ENCODE measurements around the gene CDHR3. TPM values are rescaled to one million over a fixed set of nuclear protein-coding genes. Genes with fewer than 3 reads are reported as not detected.

CDHR3 gene
- total RNA-seq, 1 donor from 2014 or later = 1.0 TPM

GRCh38 chr7:106068538-106068961 is 105.5 kb downstream of the CDHR3 start:
- Mint-ChIP-seq H3K27ac (no peak overlapping the region), H3K4me3 (no peak overlapping the region), H3K4me1 (peaks cover 29% of the 10 kb centered on the region), H3K27me3 (no peaks in the 10 kb centered on the region), H3K36me3 (ENCODE audit: low read depth) (no peaks in the 10 kb centered on the region), H3K9me3 (no peaks in the 10 kb centered on the region)
- DNase-seq = no peak
- intact Hi-C loops (cut with micrococcal nuclease) = no loop called here

- Mint-ChIP-seq H3K36me3 (ENCODE audit: low read depth) (no peaks in the 10 kb centered on the region), H3K27me3 (no peaks in the 10 kb centered on the region), H3K4me1 (peaks cover 33% of the 10 kb centered on the region), H3K27ac (no peak overlapping the region), H3K9me3 (no peaks in the 10 kb centered on the region), H3K4me3 (no peak overlapping the region)
- intact Hi-C loops (cut with micrococcal nuclease) = no loop called here
- DNase-seq = no peak
Measured at GRCh38 chr7:106068986-106069385, 105.9 kb downstream of the CDHR3 start.

GRCh38 chr7:106069471-106070200 is 106.6 kb downstream of the CDHR3 start:
- peaks cover 36% of the 10 kb centered on the region for H3K4me1 Mint-ChIP-seq
- intact Hi-C loops (cut with micrococcal nuclease) = loop anchor here (5.0 kb wide), 2 partner anchors 83 to 262 kb away; no protein-coding TSS in a partner anchor
- DNase-seq = peak; percentile 50

GRCh38 chr7:106070201-106070551 is 107.1 kb downstream of the CDHR3 start:
- Mint-ChIP-seq H3K36me3 (ENCODE audit: low read depth) (no peaks in the 10 kb centered on the region), H3K4me3 (no peak overlapping the region), H3K27me3 (no peaks in the 10 kb centered on the region), H3K4me1 (peaks cover 36% of the 10 kb centered on the region), H3K9me3 (no peaks in the 10 kb centered on the region), H3K27ac (peak overlapping the region; percentile 51)
- peak; percentile 58 for DNase-seq
- intact Hi-C loops (cut with micrococcal nuclease) = loop anchor here (5.0 kb wide), 2 partner anchors 82 to 263 kb away; no protein-coding TSS in a partner anchor

More at GRCh38 chr7:106069471-106070200, 106.6 kb downstream of the CDHR3 start:
- no peaks in the 10 kb centered on the region for H3K9me3 Mint-ChIP-seq
- no peak overlapping the region for H3K4me3 Mint-ChIP-seq
- H3K27me3 Mint-ChIP-seq = no peaks in the 10 kb centered on the region
- no peaks in the 10 kb centered on the region for H3K36me3 Mint-ChIP-seq (ENCODE audit: low read depth)
- peak overlapping the region; percentile 31 for H3K27ac Mint-ChIP-seq

DNA sequence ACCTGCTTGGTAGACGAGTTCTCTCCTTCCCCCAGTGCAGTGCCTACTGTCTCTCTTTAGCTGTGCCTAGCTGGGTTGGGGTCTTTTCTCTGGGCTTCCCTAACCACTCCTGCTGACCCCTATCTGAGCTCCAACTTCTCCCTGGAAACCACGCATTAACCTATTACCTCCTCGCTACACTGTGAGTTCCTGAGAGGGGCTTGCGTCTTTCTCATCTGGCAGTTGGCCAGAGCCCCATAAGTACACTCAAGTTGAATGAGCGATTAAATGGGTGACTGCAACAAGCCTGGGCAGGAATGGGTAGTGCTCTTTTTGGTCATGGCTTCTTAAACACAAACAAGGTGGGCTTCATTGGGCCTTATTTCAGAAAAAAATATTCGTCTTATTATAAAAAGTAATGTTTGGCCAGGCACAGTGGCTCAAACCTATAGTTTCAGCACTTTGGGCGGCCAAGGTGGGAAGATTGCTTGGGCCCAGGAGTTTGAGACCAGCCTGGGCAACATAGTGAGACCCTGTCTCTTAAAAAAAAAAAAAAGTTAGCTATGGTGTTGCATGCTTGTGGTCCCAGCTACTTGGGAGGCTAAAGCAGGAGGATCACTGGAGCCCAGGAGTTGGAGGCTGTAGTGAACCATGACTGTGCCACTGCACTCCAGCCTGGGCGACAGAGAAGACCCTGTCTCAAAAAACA is 107.6 kb downstream of the CDHR3 start:
- no peak for DNase-seq
- Mint-ChIP-seq H3K4me3 (peak overlapping the region; percentile 79), H3K36me3 (ENCODE audit: low read depth) (no peaks in the 10 kb centered on the region), H3K9me3 (no peaks in the 10 kb centered on the region), H3K27ac (peak overlapping the region; percentile 97), H3K4me1 (peaks cover 36% of the 10 kb centered on the region), H3K27me3 (no peaks in the 10 kb centered on the region)
- intact Hi-C loops (cut with micrococcal nuclease) = loop anchor here (1.0 to 5.0 kb wide), 3 partner anchors 42 to 263 kb away; partner anchors contain the start of gene SYPL1

GRCh38 chr7:106071356-106071998 is 108.4 kb downstream of the CDHR3 start:
- H3K27ac Mint-ChIP-seq = peak overlapping the region; percentile 97
- peak overlapping the region; percentile 79 for H3K4me3 Mint-ChIP-seq
- no peaks in the 10 kb centered on the region for H3K9me3 Mint-ChIP-seq
- no peaks in the 10 kb centered on the region for H3K27me3 Mint-ChIP-seq
- DNase-seq = peak; percentile 86
- H3K4me1 Mint-ChIP-seq = peaks cover 39% of the 10 kb centered on the region
- no peaks in the 10 kb centered on the region for H3K36me3 Mint-ChIP-seq (ENCODE audit: low read depth)
- intact Hi-C loops (cut with micrococcal nuclease) = loop anchor here (1.0 to 5.0 kb wide), 3 partner anchors 41 to 264 kb away; partner anchors contain the start of gene SYPL1

DNA sequence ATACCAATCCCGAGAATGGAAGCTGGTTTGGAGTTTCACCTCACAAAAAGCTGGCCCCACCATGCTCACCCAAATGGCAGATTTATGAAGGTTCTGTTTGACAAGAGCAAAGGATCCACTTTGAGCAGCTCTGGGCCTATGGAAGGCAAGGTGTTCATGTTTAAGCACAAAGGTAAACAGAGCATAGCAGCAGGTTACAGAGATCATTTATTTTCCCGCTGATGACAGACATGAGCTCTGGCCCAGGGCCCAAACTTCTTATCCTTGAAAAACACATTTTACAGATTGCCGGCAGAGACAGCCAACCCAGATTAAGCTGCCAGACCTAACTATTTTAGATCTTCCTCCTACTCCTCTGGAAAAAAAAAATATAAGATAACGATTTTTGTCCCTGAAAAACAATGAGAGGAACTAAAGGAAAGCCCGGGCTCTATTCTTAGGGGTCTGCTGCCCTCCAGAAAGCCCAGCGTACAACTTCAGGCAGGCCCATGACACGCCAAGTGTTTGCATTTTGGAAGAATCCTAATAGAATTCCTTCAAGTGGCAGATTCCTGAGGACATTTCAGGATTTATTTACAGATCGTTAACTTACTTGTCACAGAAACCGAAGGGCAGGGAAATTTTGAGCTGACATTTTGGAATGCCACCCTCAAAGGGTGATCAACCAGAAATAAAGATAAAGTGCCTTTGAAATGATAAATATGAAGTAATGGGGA is 109.1 kb downstream of the CDHR3 start:
- Mint-ChIP-seq H3K4me1 (peaks cover 42% of the 10 kb centered on the region), H3K9me3 (no peaks in the 10 kb centered on the region), H3K27ac (peak overlapping the region; percentile 97), H3K36me3 (ENCODE audit: low read depth) (no peaks in the 10 kb centered on the region), H3K4me3 (peak overlapping the region; percentile 79), H3K27me3 (no peaks in the 10 kb centered on the region)
- intact Hi-C loops (cut with micrococcal nuclease) = loop anchor here (1.0 to 5.0 kb wide), 3 partner anchors 40 to 265 kb away; partner anchors contain the start of gene SYPL1
- peak; percentile 52 for DNase-seq

DNA sequence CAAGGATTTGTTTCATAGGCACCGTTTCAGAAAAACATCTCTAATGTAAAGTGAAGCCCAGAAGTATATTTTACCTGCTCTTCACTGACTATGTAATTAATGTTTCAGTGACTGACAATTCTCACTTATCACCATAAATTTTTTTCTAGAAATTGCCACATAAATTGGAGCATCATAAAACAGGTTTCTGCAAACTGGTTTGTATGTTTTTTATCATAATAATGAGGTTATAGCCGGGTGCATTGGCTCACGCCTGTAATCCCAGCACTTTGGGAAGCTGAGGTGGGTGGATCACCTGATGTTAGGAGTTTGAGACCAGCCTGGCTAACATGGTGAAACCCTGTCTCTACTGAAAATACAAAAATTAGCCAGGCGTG is 109.6 kb downstream of the CDHR3 start:
- no peaks in the 10 kb centered on the region for H3K36me3 Mint-ChIP-seq (ENCODE audit: low read depth)
- no peaks in the 10 kb centered on the region for H3K27me3 Mint-ChIP-seq
- no peak overlapping the region for H3K4me3 Mint-ChIP-seq
- H3K9me3 Mint-ChIP-seq = no peaks in the 10 kb centered on the region
- H3K27ac Mint-ChIP-seq = peak overlapping the region; percentile 97
- intact Hi-C loops (cut with micrococcal nuclease) = loop anchor here (5.0 kb wide), 2 partner anchors 80 to 265 kb away; no protein-coding TSS in a partner anchor
- peak; percentile 44 for DNase-seq
- H3K4me1 Mint-ChIP-seq = peaks cover 45% of the 10 kb centered on the region

- Mint-ChIP-seq H3K4me3 (no peak overlapping the region), H3K27ac (no peak overlapping the region), H3K36me3 (ENCODE audit: low read depth) (no peaks in the 10 kb centered on the region), H3K9me3 (no peaks in the 10 kb centered on the region), H3K27me3 (no peaks in the 10 kb centered on the region), H3K4me1 (peaks cover 47% of the 10 kb centered on the region)
- intact Hi-C loops (cut with micrococcal nuclease) = loop anchor here (5.0 kb wide), 2 partner anchors 79 to 266 kb away; no protein-coding TSS in a partner anchor
- DNase-seq = peak; percentile 50
Measured at GRCh38 chr7:106073701-106074100, 110.6 kb downstream of the CDHR3 start.

DNA sequence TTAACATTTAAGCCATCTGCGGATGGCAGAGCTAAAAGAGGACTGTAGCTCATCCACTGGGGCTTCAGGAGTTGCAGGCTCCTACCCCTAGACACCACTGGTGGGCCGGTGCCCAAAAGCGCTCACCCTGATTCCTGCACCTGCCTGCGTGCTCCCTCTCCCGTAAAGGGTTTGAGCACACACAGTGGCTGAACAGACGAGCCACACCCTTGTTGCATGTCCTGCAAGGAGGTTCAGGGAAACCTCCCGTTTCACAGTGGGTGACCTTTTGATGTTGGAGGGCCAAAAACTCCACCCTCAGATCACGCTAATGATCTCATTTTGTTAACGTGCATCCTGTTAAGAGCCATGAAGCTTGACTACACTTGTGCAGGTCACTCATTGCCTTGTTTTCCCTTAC is 111.2 kb downstream of the CDHR3 start:
- Mint-ChIP-seq H3K4me3 (no peak overlapping the region), H3K27ac (no peak overlapping the region), H3K36me3 (ENCODE audit: low read depth) (no peaks in the 10 kb centered on the region), H3K4me1 (peaks cover 46% of the 10 kb centered on the region), H3K9me3 (no peaks in the 10 kb centered on the region), H3K27me3 (no peaks in the 10 kb centered on the region)
- peak; percentile 56 for DNase-seq
- intact Hi-C loops (cut with micrococcal nuclease) = loop anchor here (5.0 kb wide), 2 partner anchors 78 to 267 kb away; no protein-coding TSS in a partner anchor

DNA sequence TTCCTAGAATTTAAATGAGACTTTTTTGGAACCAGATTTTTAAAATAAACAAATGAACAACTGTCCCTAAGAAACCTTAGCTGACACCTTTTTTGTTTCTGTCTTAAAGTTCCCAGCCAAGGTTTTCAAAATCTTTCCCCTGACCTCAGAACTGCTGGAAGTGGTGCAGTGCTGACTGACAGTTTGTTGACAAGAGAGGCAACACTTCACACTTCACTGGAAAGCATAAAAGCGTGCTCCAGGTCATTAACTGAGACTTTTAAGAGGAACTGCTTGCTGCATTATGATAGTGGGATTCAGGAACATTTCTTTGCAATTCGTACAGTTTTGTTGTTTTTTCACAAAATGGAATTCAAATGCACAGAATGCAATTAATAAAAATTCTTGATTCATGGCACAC is 112.9 kb downstream of the CDHR3 start:
- DNase-seq = no peak
- H3K9me3 Mint-ChIP-seq = no peaks in the 10 kb centered on the region
- no peaks in the 10 kb centered on the region for H3K36me3 Mint-ChIP-seq (ENCODE audit: low read depth)
- no peaks in the 10 kb centered on the region for H3K27me3 Mint-ChIP-seq
- H3K4me1 Mint-ChIP-seq = peaks cover 38% of the 10 kb centered on the region
- no peak overlapping the region for H3K27ac Mint-ChIP-seq
- no peak overlapping the region for H3K4me3 Mint-ChIP-seq
- intact Hi-C loops (cut with micrococcal nuclease) = no loop called here

DNA sequence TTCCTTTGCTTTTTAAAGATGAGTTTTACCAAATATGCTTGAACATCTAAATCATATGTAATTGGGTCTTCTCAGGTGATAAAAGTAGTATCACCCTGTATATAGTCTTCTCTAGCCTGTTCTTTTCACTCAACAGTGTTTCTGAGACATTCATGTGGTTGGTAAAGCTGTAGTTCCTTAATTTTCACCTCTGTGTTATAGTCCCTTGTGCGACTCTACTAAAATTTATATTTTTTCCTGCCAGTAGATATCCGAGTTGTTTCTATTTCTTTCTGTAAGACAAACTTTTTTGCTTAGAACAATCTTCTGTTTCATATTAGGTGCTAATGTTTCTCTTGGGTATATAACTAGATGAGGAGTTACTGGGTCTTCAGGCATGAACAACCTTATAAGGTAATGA is 113.5 kb downstream of the CDHR3 start:
- no peak overlapping the region for H3K27ac Mint-ChIP-seq
- no peak overlapping the region for H3K4me3 Mint-ChIP-seq
- peaks cover 35% of the 10 kb centered on the region for H3K4me1 Mint-ChIP-seq
- DNase-seq = no peak
- no peaks in the 10 kb centered on the region for H3K36me3 Mint-ChIP-seq (ENCODE audit: low read depth)
- no peaks in the 10 kb centered on the region for H3K9me3 Mint-ChIP-seq
- intact Hi-C loops (cut with micrococcal nuclease) = no loop called here
- no peaks in the 10 kb centered on the region for H3K27me3 Mint-ChIP-seq

- Mint-ChIP-seq H3K9me3 (peaks cover 3% of the 10 kb centered on the region), H3K4me3 (no peak overlapping the region), H3K36me3 (ENCODE audit: low read depth) (peaks cover 2% of the 10 kb centered on the region), H3K4me1 (peaks cover 18% of the 10 kb centered on the region), H3K27ac (no peak overlapping the region), H3K27me3 (no peaks in the 10 kb centered on the region)
- intact Hi-C loops (cut with micrococcal nuclease) = no loop called here
- no peak for DNase-seq
Measured at GRCh38 chr7:106080300-106080987, 117.4 kb downstream of the CDHR3 start.

Data from activated CD4-positive, alpha-beta T cell treated with anti-CD3 and anti-CD28 coated beads, Interleukin-2, amount 10 ng/mL, durations not matched to agents 24 days and 14 days (primary cell).